Measurements from ENCODE around the gene WDPCP. TPM values are rescaled to one million over a fixed set of nuclear protein-coding genes. Genes with fewer than 3 reads are reported as not detected.
"Not testable (repeated sequence)": the region's sequence is repeated elsewhere in the genome, so short reads cannot be mapped to it uniquely, and the experiment has no call there.

WDPCP gene
- 1 to 10 TPM; 4.9 to 6.3 TPM for total RNA-seq

- peak; percentile 95 for DNase-seq
- Mint-ChIP-seq H3K9me3 (no peaks in the 10 kb centered on the region), H3K36me3 (ENCODE audit: low read depth) (peaks cover 6% of the 10 kb centered on the region), H3K4me3 (peak within 1 kb of the TSS; percentile 88), H3K27me3 (no peaks in the 10 kb centered on the region), H3K4me1 (peaks cover 35% of the 10 kb centered on the region), H3K27ac (peak within 1 kb of the TSS; percentile 95)
- POLR2A ChIA-PET: interaction anchor here (0.8 to 5.3 kb wide), 26 partner anchors 10 to 1825 kb away, joined by 3 to 100 read pairs (median 4); partner anchors contain the start of genes ACTR2, AFTPH, SERTAD2 and UGP2
- CTCF ChIA-PET: interaction anchor here (0.6 to 2.4 kb wide), 4 partner anchors 8 to 273 kb away, joined by 3 to 8 read pairs (median 4); no protein-coding TSS in a partner anchor
Measured at GRCh38 chr2:63588385-63589147, at the start of gene WDPCP, which contains the start of gene MDH1. TSS of gene WDPCP (minus strand) at chr2:63588477. CDS start at chr2:63588271, 206 bp downstream. TSS of gene MDH1 (plus strand) at chr2:63588963. CDS start at chr2:63589044, 81 bp downstream.

GRCh38 chr2:63632382-63632781 lies 44.1 kb upstream of the WDPCP start:
- CTCF ChIA-PET: no interaction called here

GRCh38 chr2:63631501-63631900 lies 43.2 kb upstream of the WDPCP start:
- no peak overlapping the region for H3K4me3 Mint-ChIP-seq
- H3K9me3 Mint-ChIP-seq: peaks cover 14% of the 10 kb centered on the region
- CTCF ChIA-PET: no interaction called here
- H3K36me3 Mint-ChIP-seq (ENCODE audit: low read depth): no peaks in the 10 kb centered on the region
- H3K4me1 Mint-ChIP-seq: no peaks in the 10 kb centered on the region
- POLR2A ChIA-PET: no interaction called here
- H3K27me3 Mint-ChIP-seq: peaks cover 22% of the 10 kb centered on the region
- DNase-seq: no peak
- H3K27ac Mint-ChIP-seq: no peak overlapping the region

More at GRCh38 chr2:63632382-63632781, 44.1 kb upstream of the WDPCP start:
- H3K4me3 Mint-ChIP-seq: no peak overlapping the region
- no peak for DNase-seq
- peaks cover 14% of the 10 kb centered on the region for H3K9me3 Mint-ChIP-seq
- no peaks in the 10 kb centered on the region for H3K36me3 Mint-ChIP-seq (ENCODE audit: low read depth)
- POLR2A ChIA-PET: no interaction called here
- H3K4me1 Mint-ChIP-seq: no peaks in the 10 kb centered on the region
- H3K27ac Mint-ChIP-seq: no peak overlapping the region
- H3K27me3 Mint-ChIP-seq: peaks cover 27% of the 10 kb centered on the region

GRCh38 chr2:63628403-63628942 lies 40.2 kb upstream of the WDPCP start:
- Mint-ChIP-seq H3K4me3 (no peak overlapping the region), H3K36me3 (ENCODE audit: low read depth) (no peaks in the 10 kb centered on the region), H3K4me1 (no peaks in the 10 kb centered on the region), H3K27ac (no peak overlapping the region), H3K9me3 (peaks cover 10% of the 10 kb centered on the region), H3K27me3 (peaks cover 24% of the 10 kb centered on the region)
- CTCF ChIA-PET: no interaction called here
- POLR2A ChIA-PET: no interaction called here
- DNase-seq: no peak

- H3K4me1 Mint-ChIP-seq: no peaks in the 10 kb centered on the region
- CTCF ChIA-PET: no interaction called here
- no peaks in the 10 kb centered on the region for H3K36me3 Mint-ChIP-seq (ENCODE audit: low read depth)
- POLR2A ChIA-PET: no interaction called here
- H3K9me3 Mint-ChIP-seq: peaks cover 7% of the 10 kb centered on the region
- DNase-seq: no peak
- H3K27ac Mint-ChIP-seq: no peak overlapping the region
- peaks cover 24% of the 10 kb centered on the region for H3K27me3 Mint-ChIP-seq
- H3K4me3 Mint-ChIP-seq: no peak overlapping the region
Measured at GRCh38 chr2:63627866-63628265, 39.6 kb upstream of the WDPCP start.

GRCh38 chr2:63623763-63624162 lies 35.5 kb upstream of the WDPCP start:
- DNase-seq; H3K4me3 Mint-ChIP-seq; POLR2A ChIA-PET; H3K9me3 Mint-ChIP-seq; H3K27ac Mint-ChIP-seq; H3K36me3 Mint-ChIP-seq (ENCODE audit: low read depth); H3K4me1 Mint-ChIP-seq; CTCF ChIA-PET: not testable (repeated sequence)
- peaks cover 15% of the 10 kb centered on the region for H3K27me3 Mint-ChIP-seq

- no peak for DNase-seq
- H3K36me3 Mint-ChIP-seq (ENCODE audit: low read depth): no peaks in the 10 kb centered on the region
- H3K4me3 Mint-ChIP-seq: no peak overlapping the region
- ChIA-PET POLR2A (no interaction called here), CTCF (no interaction called here)
- H3K4me1 Mint-ChIP-seq: no peaks in the 10 kb centered on the region
- H3K27me3 Mint-ChIP-seq: peaks cover 18% of the 10 kb centered on the region
- no peaks in the 10 kb centered on the region for H3K9me3 Mint-ChIP-seq
- H3K27ac Mint-ChIP-seq: no peak overlapping the region
Measured at GRCh38 chr2:63622751-63623150, 34.5 kb upstream of the WDPCP start.

GRCh38 chr2:63619328-63619727 lies 31.1 kb upstream of the WDPCP start:
- CTCF ChIA-PET: no interaction called here
- POLR2A ChIA-PET: no interaction called here
- H3K4me1 Mint-ChIP-seq: no peaks in the 10 kb centered on the region
- no peak for DNase-seq
- no peak overlapping the region for H3K4me3 Mint-ChIP-seq
- H3K27me3 Mint-ChIP-seq: peaks cover 11% of the 10 kb centered on the region
- H3K27ac Mint-ChIP-seq: no peak overlapping the region
- H3K9me3 Mint-ChIP-seq: no peaks in the 10 kb centered on the region
- H3K36me3 Mint-ChIP-seq (ENCODE audit: low read depth): no peaks in the 10 kb centered on the region

GRCh38 chr2:63617366-63617765 lies 29.1 kb upstream of the WDPCP start:
- no peak for DNase-seq
- no peak overlapping the region for H3K27ac Mint-ChIP-seq
- no peak overlapping the region for H3K4me3 Mint-ChIP-seq
- H3K9me3 Mint-ChIP-seq: no peaks in the 10 kb centered on the region
- peaks cover 10% of the 10 kb centered on the region for H3K27me3 Mint-ChIP-seq
- POLR2A ChIA-PET: no interaction called here
- CTCF ChIA-PET: no interaction called here
- no peaks in the 10 kb centered on the region for H3K36me3 Mint-ChIP-seq (ENCODE audit: low read depth)
- H3K4me1 Mint-ChIP-seq: no peaks in the 10 kb centered on the region

GRCh38 chr2:63614983-63615945 lies 27.0 kb upstream of the WDPCP start:
- ChIA-PET CTCF (no interaction called here), POLR2A (no interaction called here)
- Mint-ChIP-seq H3K4me3 (no peak overlapping the region), H3K27ac (no peak overlapping the region), H3K4me1 (no peaks in the 10 kb centered on the region), H3K9me3 (no peaks in the 10 kb centered on the region), H3K27me3 (peaks cover 10% of the 10 kb centered on the region), H3K36me3 (ENCODE audit: low read depth) (no peaks in the 10 kb centered on the region)
- no peak for DNase-seq

GRCh38 chr2:63614448-63614968 lies 26.2 kb upstream of the WDPCP start:
- peaks cover 10% of the 10 kb centered on the region for H3K27me3 Mint-ChIP-seq
- no peaks in the 10 kb centered on the region for H3K9me3 Mint-ChIP-seq
- ChIA-PET CTCF (interaction anchor here (0.6 kb wide), 1 partner anchor 275 kb away, joined by 3 read pairs; no protein-coding TSS in a partner anchor), POLR2A (no interaction called here)
- H3K4me1 Mint-ChIP-seq: peaks cover 2% of the 10 kb centered on the region
- H3K27ac Mint-ChIP-seq: no peak overlapping the region
- no peak overlapping the region for H3K4me3 Mint-ChIP-seq
- DNase-seq: no peak
- no peaks in the 10 kb centered on the region for H3K36me3 Mint-ChIP-seq (ENCODE audit: low read depth)

- H3K27me3 Mint-ChIP-seq: peaks cover 10% of the 10 kb centered on the region
- no peak for DNase-seq
- CTCF ChIA-PET: no interaction called here
- POLR2A ChIA-PET: no interaction called here
- peaks cover 4% of the 10 kb centered on the region for H3K4me1 Mint-ChIP-seq
- H3K9me3 Mint-ChIP-seq: no peaks in the 10 kb centered on the region
- H3K27ac Mint-ChIP-seq: no peak overlapping the region
- no peaks in the 10 kb centered on the region for H3K36me3 Mint-ChIP-seq (ENCODE audit: low read depth)
- H3K4me3 Mint-ChIP-seq: no peak overlapping the region
Measured at GRCh38 chr2:63613391-63613901, 25.2 kb upstream of the WDPCP start.

- Mint-ChIP-seq H3K9me3 (no peaks in the 10 kb centered on the region), H3K36me3 (ENCODE audit: low read depth) (peaks cover 13% of the 10 kb centered on the region), H3K27ac (no peak overlapping the region), H3K4me3 (no peak overlapping the region), H3K4me1 (peaks cover 4% of the 10 kb centered on the region), H3K27me3 (peaks cover 6% of the 10 kb centered on the region)
- POLR2A ChIA-PET: interaction anchor here (2.7 kb wide), 1 partner anchor 231 kb away, joined by 5 read pairs; the partner anchor contains the start of gene UGP2
- no peak for DNase-seq
- CTCF ChIA-PET: no interaction called here
Measured at GRCh38 chr2:63610525-63610924, 22.2 kb upstream of the WDPCP start.

Measured in activated CD4-positive, alpha-beta memory T cell treated with anti-CD3 and anti-CD28 coated beads, Interleukin-2, amount 10 ng/mL, durations not matched to agents 7 days and 5 days (primary cell).